HUES48 (cell line): ENCODE data around the gene CDCP1.

Experiments used
- H3K27ac ChIP-seq: one replicate; pipeline ENCODE4 v1.7.0; 2013; ENCODE audit warnings: low read depth, low read length, inconsistent platforms
- H3K27me3 ChIP-seq: 2 replicates; pipeline ENCODE4 v1.6.1; 2013; ENCODE audit warnings: mild to moderate bottlenecking, low read length; ENCODE audit not compliant: control insufficient read depth, insufficient read depth
- H3K36me3 ChIP-seq: 2 replicates; pipeline ENCODE4 v1.6.1; 2013; ENCODE audit warnings: low read length; ENCODE audit not compliant: control insufficient read depth, insufficient read depth
- H3K4me1 ChIP-seq: 2 replicates; pipeline ENCODE4 v1.6.1; 2013; ENCODE audit warnings: mild to moderate bottlenecking, low read length; ENCODE audit not compliant: control insufficient read depth, insufficient read depth
- H3K4me3 ChIP-seq: 2 replicates; pipeline ENCODE4 v1.5.1; 2013; ENCODE audit warnings: mild to moderate bottlenecking, low read depth, low read length
- H3K9ac ChIP-seq: 2 replicates; pipeline ENCODE4 v1.6.1; 2013; ENCODE audit warnings: mild to moderate bottlenecking, low read depth, low read length, moderate library complexity
- H3K9me3 ChIP-seq: 2 replicates; pipeline ENCODE4 v1.6.1; 2013; ENCODE audit warnings: low read length; ENCODE audit not compliant: control insufficient read depth, insufficient read depth

Gene CDCP1

DNA sequence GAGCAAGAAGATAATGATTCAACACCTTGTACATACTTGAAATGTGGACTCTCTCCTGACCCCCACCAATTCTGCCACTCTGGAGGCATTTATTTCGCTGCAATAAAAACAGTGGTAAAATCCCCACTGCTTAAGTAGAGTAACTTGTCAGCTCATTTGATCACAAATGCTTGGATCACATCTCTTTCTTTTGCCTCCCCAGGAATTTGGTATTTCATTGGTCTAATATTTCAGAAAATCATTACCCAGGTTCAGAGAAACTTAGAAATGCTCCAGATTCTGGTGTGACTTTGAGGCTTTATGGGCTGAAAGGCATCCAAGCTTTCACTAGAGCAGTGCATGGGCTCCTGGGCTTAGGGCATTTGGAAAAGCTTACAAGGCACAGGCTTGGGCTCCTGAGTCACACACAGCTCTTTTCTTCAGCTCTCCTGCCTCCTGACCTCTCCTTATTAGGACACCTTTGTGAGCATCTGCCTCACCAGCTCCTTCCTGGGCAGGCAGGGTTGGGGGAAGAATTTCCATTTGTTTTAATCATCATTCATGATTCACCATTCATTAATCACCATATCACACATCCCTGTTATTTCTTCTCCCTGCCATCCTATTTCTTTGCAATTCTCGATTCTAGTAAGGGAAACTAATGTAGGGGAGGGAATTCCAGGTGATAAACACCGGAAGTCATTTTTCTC is 22.5 kb downstream of the CDCP1 start:
- Histone ChIP-seq H3K27me3 (no peaks in the 10 kb centered on the region), H3K4me1 (0 out of 2 replicates have a peak, but pooled peaks cover 4% of the 10 kb centered on the region), H3K36me3 (no peaks in the 10 kb centered on the region), H3K9me3 (no peaks in the 10 kb centered on the region), H3K4me3 (no peak overlapping the region), H3K27ac (peak overlapping the region; percentile 44), H3K9ac (no peak overlapping the region)

GRCh38 chr3:45123030-45123429 is 23.1 kb downstream of the CDCP1 start:
- Histone ChIP-seq H3K4me3 (no peak overlapping the region), H3K9me3 (no peaks in the 10 kb centered on the region), H3K9ac (no peak overlapping the region), H3K27me3 (no peaks in the 10 kb centered on the region), H3K4me1 (0 out of 2 replicates have a peak, but pooled peaks cover 4% of the 10 kb centered on the region), H3K36me3 (0 out of 2 replicates have a peak, but pooled peaks cover under 1% of the 10 kb centered on the region), H3K27ac (no peak overlapping the region)

- Histone ChIP-seq H3K9ac (no peak overlapping the region), H3K4me3 (no peak overlapping the region), H3K9me3 (no peaks in the 10 kb centered on the region), H3K4me1 (0 out of 2 replicates have a peak, but pooled peaks cover 4% of the 10 kb centered on the region), H3K27me3 (no peaks in the 10 kb centered on the region), H3K36me3 (0 out of 2 replicates have a peak, but pooled peaks cover 2% of the 10 kb centered on the region), H3K27ac (no peak overlapping the region)
Observed at GRCh38 chr3:45120359-45121158, 25.6 kb downstream of the CDCP1 start.

GRCh38 chr3:45119824-45120358 is 26.3 kb downstream of the CDCP1 start:
- no peak overlapping the region for H3K27ac ChIP-seq
- H3K36me3 ChIP-seq, result peaks cover 5% of the 10 kb centered on the region; the same call in 1 of the 2 replicates
- H3K4me3 ChIP-seq, result no peak overlapping the region
- H3K9ac ChIP-seq, result no peak overlapping the region
- H3K9me3 ChIP-seq, result no peaks in the 10 kb centered on the region
- 0 out of 2 replicates have a peak, but pooled peaks cover 4% of the 10 kb centered on the region for H3K4me1 ChIP-seq
- H3K27me3 ChIP-seq, result no peaks in the 10 kb centered on the region

GRCh38 chr3:45119376-45119775 is 26.8 kb downstream of the CDCP1 start:
- H3K27ac ChIP-seq, result no peak overlapping the region
- no peaks in the 10 kb centered on the region for H3K27me3 ChIP-seq
- H3K4me1 ChIP-seq, result 0 out of 2 replicates have a peak, but pooled peaks cover 4% of the 10 kb centered on the region
- no peak overlapping the region for H3K9ac ChIP-seq
- no peaks in the 10 kb centered on the region for H3K9me3 ChIP-seq
- H3K36me3 ChIP-seq, result peaks cover 8% of the 10 kb centered on the region; the same call in 1 of the 2 replicates
- H3K4me3 ChIP-seq, result no peak overlapping the region

GRCh38 chr3:45118615-45119071 is 27.5 kb downstream of the CDCP1 start:
- Histone ChIP-seq H3K9ac (no peak overlapping the region), H3K27me3 (no peaks in the 10 kb centered on the region), H3K4me1 (0 out of 2 replicates have a peak, but pooled peaks cover 3% of the 10 kb centered on the region), H3K4me3 (no peak overlapping the region), H3K9me3 (no peaks in the 10 kb centered on the region), H3K27ac (no peak overlapping the region), H3K36me3 (peaks cover 8% of the 10 kb centered on the region; the same call in 1 of the 2 replicates)

DNA sequence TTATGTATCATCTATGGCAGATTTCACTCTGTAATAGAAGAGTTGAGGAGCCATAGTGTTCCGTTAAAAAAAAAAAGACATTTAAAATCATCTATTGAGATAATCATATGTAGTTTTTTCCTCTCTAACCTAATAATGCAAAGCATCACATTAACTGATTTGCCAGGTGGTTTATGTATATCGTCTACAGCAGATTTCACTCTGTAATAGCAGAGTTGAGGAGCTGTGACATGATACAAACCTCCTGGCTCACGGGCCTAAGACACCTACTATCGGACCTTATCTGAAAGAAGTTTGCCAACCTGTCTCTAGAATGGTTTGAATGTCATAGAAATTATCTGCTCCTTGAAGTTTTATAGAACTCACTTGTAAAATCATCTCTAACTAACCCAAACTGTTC is 29.8 kb downstream of the CDCP1 start:
- Histone ChIP-seq H3K36me3 (peaks cover 21% of the 10 kb centered on the region), H3K9ac (no peak overlapping the region), H3K27me3 (no peaks in the 10 kb centered on the region), H3K27ac (no peak overlapping the region), H3K4me3 (no peak overlapping the region), H3K4me1 (no peaks in the 10 kb centered on the region), H3K9me3 (no peaks in the 10 kb centered on the region)

DNA sequence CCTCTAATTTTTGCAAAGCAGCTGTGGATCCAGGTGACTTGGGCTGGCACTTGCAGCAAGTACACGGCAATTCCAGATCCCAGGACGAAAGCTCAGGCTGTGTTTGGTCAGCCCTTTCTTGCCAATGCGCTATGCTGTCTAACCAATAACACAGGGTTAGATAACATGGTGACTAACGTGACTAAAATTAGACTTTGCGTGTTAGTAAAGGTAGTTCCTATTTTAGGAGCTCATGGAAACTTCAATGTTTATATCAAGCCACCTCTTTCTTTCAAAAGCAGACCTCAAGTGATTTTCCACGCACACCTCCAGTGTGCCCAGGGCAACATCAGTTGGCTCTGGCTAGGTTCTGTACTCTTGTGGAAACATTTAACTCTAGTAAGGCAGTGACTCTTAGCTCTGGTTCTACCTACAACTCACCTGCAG is 32.5 kb downstream of the CDCP1 start:
- Histone ChIP-seq H3K36me3 (peaks cover 41% of the 10 kb centered on the region), H3K4me3 (no peak overlapping the region), H3K27me3 (no peaks in the 10 kb centered on the region), H3K27ac (no peak overlapping the region), H3K4me1 (no peaks in the 10 kb centered on the region), H3K9ac (no peak overlapping the region), H3K9me3 (no peaks in the 10 kb centered on the region)

DNA sequence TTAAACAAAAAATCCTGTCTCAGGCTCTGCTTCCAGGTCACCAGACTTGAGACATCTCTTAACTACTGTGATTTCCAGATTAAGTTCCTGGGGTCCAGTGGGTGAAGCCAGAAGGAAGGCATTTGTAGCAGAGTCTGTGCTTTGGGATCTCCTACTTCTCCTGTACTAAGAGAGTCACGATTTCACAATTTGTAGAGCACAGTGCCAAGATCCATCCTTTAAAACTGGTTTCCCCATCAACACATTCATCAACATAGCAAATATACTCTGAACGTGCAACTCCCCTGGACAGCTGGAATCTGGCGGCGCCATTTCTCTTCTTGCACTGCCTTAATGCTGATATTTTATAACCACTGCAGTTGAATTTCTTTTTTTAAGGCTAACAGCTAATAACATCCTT is 33.2 kb downstream of the CDCP1 start:
- H3K4me3 ChIP-seq, result no peak overlapping the region
- H3K27me3 ChIP-seq, result no peaks in the 10 kb centered on the region
- no peaks in the 10 kb centered on the region for H3K4me1 ChIP-seq
- H3K27ac ChIP-seq, result no peak overlapping the region
- peaks cover 43% of the 10 kb centered on the region for H3K36me3 ChIP-seq
- no peaks in the 10 kb centered on the region for H3K9me3 ChIP-seq
- H3K9ac ChIP-seq, result no peak overlapping the region

GRCh38 chr3:45110509-45110833 is 35.7 kb downstream of the CDCP1 start:
- Histone ChIP-seq H3K9ac (no peak overlapping the region), H3K9me3 (no peaks in the 10 kb centered on the region), H3K27ac (no peak overlapping the region), H3K36me3 (peaks cover 62% of the 10 kb centered on the region), H3K4me1 (no peaks in the 10 kb centered on the region), H3K27me3 (no peaks in the 10 kb centered on the region), H3K4me3 (no peak overlapping the region)
